Peyer's patch (tissue), 4 donors: ENCODE data around the gene IZUMO4. TPM values are rescaled to one million over a fixed set of nuclear protein-coding genes. Genes with fewer than 3 reads are reported as not detected.

Source experiments
- DNase-seq, 3 donors: peaks; one replicate each; pipeline ENCODE4 v3.0.0-alpha.2; 2017 to 2019
- H3K27ac ChIP-seq, 4 donors: fragments of 200-600 bp; sonication (generic); one replicate each; pipeline ENCODE4 v1.5.1; 2016 to 2019
- H3K27me3 ChIP-seq, 2 donors: fragments of 200-600 bp; sonication (generic); one replicate each; pipeline ENCODE4 v1.5.1; 2019
- H3K36me3 ChIP-seq, 3 donors: fragments of 200-600 bp; sonication (generic); one replicate each; pipeline ENCODE4 v1.5.1; 2016 to 2019
- H3K4me1 ChIP-seq, 4 donors: fragments of 200-600 bp; sonication (generic); one replicate each; pipeline ENCODE4 v1.5.1; 2016 to 2019
- H3K4me3 ChIP-seq, 4 donors: fragments of 200-600 bp; sonication (generic); 1 replicate in 3 of 4; 2 replicates in 1 of 4; pipeline ENCODE4 v1.5.1; 2016 to 2019; ENCODE audit warnings: mild to moderate bottlenecking in 1 of 4
- H3K9me3 ChIP-seq, 4 donors: fragments of 200-600 bp; sonication (generic); one replicate each; pipeline ENCODE4 v1.5.1; 2016 to 2019; ENCODE audit warnings: mild to moderate bottlenecking in 1 of 4
- POLR2A ChIP-seq, 2 donors: fragments of 450-650 bp; IDR thresholded peaks; one replicate each; pipeline ENCODE4 v1.5.1; 2017; ENCODE audit warnings: antibody characterized with exemption in 2 of 2, mild to moderate bottlenecking in 2 of 2, moderate library complexity in 2 of 2
- total RNA-seq, 4 donors: library from RNA; depleted of rRNA; stranded (reverse); fragments of >200 nt; gene quantifications; one replicate each; pipeline ENCODE4 v1.1.0, GENCODE V29; 2016
- TF ChIP-seq, protein P1 (sequence below), 6 experiments: fragments of 450-650 bp in 4 of 6; fragments of 200-600 bp in 2 of 6; sonication (generic) in 1 of 6; IDR thresholded peaks; one replicate each; pipeline ENCODE4 v1.5.1; 2017 to 2019; ENCODE audit warnings: antibody characterized with exemption in 6 of 6, mild to moderate bottlenecking in 3 of 6, moderate library complexity in 1 of 6

IZUMO4 gene
- total RNA-seq, 4 donors from 2014 or later = 1.3 to 9.9 (median 3.8) TPM

DNA sequence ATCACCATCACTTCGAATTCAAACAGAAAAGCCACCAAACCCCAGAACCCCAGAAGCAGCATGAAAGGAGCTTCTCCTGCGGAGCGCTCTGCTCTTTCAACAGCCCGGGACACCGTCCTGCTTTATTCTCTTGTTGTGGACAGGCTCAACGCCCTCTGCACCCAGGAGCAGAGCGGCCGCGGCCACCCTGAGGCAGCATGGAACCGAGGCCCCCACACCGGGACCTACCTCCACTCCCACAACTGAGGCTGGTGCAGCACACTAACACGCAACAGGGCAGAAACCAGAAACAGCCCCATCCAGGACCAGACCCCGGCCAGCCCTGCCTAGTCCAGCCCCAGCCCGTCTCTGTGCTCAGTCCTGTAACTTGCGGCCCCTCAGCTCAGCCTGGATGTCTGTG lies 47.5 kb downstream of the IZUMO4 start:
- H3K27me3 ChIP-seq = no peaks in the 10 kb centered on the region
- TF ChIP-seq, protein P1, sequence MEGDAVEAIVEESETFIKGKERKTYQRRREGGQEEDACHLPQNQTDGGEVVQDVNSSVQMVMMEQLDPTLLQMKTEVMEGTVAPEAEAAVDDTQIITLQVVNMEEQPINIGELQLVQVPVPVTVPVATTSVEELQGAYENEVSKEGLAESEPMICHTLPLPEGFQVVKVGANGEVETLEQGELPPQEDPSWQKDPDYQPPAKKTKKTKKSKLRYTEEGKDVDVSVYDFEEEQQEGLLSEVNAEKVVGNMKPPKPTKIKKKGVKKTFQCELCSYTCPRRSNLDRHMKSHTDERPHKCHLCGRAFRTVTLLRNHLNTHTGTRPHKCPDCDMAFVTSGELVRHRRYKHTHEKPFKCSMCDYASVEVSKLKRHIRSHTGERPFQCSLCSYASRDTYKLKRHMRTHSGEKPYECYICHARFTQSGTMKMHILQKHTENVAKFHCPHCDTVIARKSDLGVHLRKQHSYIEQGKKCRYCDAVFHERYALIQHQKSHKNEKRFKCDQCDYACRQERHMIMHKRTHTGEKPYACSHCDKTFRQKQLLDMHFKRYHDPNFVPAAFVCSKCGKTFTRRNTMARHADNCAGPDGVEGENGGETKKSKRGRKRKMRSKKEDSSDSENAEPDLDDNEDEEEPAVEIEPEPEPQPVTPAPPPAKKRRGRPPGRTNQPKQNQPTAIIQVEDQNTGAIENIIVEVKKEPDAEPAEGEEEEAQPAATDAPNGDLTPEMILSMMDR (IDR thresholded peaks at IDR 0.05) = no peak
- TF ChIP-seq POLR2A (IDR thresholded peaks at IDR 0.05) = no peak
- H3K9me3 ChIP-seq = no peaks in the 10 kb centered on the region
- peaks cover 0 to 13% (median 0%) of the 10 kb centered on the region in 3 donors for H3K36me3 ChIP-seq
- H3K27ac ChIP-seq = no peak overlapping the region
- H3K4me3 ChIP-seq = no peak overlapping the region
- peak in 1 of 3 donors; percentile 45 for DNase-seq
- H3K4me1 ChIP-seq = peaks cover 0 to 14% (median 0%) of the 10 kb centered on the region in 4 donors

DNA sequence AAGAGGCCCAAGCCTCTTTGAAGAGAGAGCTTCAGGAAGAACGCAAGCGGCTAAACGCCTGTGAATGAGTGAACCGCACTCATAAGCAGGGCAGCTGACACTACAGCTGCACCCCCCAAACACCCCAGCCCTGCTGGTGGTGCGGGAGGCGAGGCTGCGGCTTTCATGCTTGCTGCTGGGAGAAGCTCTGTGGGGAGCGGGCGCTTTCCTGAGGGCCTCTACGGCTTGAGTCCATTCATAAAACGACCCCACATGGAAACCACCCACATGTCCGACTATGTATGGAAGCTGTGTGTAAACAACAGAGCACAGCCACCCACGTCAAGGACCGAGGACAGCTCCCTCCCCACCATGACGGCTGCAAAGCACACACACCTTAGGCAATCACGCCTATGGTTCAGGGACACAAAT lies 49.1 kb downstream of the IZUMO4 start:
- H3K27ac ChIP-seq = no peak overlapping the region
- no peaks in the 10 kb centered on the region for H3K27me3 ChIP-seq
- peaks cover 4 to 27% (median 10%) of the 10 kb centered on the region in 4 donors for H3K4me1 ChIP-seq
- no peaks in the 10 kb centered on the region for H3K9me3 ChIP-seq
- H3K36me3 ChIP-seq = no peaks in the 10 kb centered on the region
- H3K4me3 ChIP-seq = peak overlapping the region in 1 of 4 donors; percentile 6
- TF ChIP-seq, protein P1 (IDR thresholded peaks at IDR 0.05) = no peak
- TF ChIP-seq POLR2A (IDR thresholded peaks at IDR 0.05) = no peak
- DNase-seq = no peak

DNA sequence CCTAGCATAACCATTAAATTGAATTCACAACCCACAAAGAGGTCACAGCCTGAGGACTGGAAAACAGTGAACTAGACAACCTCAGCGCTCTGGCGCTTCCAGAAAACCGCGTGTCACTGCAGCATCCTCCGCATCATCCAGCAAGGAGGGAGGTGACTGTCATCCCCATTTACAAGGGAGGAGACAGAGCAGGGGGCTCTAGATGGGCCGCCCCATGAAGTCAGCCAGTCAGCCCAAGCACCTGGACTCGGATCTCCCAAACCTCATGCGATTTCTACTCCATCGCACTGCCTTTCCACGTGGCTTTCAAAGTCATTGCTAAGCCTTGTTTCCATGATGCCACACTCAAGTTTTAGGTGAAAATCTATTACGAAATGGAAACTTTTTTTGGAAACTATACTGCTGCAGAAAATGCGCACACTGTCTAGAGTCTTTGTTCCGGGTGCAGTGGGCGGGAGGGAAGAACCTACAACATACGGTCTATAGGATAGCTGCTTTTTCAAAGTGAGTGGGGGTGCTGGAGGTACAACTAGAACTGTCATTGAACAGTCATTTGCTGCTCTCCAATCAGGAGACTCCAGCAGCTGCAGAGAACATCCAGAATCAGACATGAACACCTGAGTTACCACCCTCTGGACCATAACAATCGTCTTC lies 51.9 kb downstream of the IZUMO4 start:
- H3K4me1 ChIP-seq = peaks cover 4 to 32% (median 10%) of the 10 kb centered on the region in 4 donors
- TF ChIP-seq, protein P1 (IDR thresholded peaks at IDR 0.05) = no peak
- TF ChIP-seq POLR2A (IDR thresholded peaks at IDR 0.05) = no peak
- H3K36me3 ChIP-seq = no peaks in the 10 kb centered on the region
- no peak overlapping the region for H3K4me3 ChIP-seq
- H3K27me3 ChIP-seq = no peaks in the 10 kb centered on the region
- no peak overlapping the region for H3K27ac ChIP-seq
- DNase-seq = no peak
- H3K9me3 ChIP-seq = no peaks in the 10 kb centered on the region

Other genes with a start within 250 kb of the IZUMO4 start
- 100 to 1,000 TPM in 1 of 4 donors, 10 to 100 TPM in 3; 47.0 to 101 (median 57.2) TPM for gene REXO1, start 248.4 kb upstream of the IZUMO4 start, total RNA-seq
- gene KLF16, start 233.3 kb upstream of the IZUMO4 start, total RNA-seq = 10 to 100 TPM; 10.3 to 18.2 (median 14.8) TPM
- gene ABHD17A, start 211.4 kb upstream of the IZUMO4 start, total RNA-seq = 10 to 100 TPM; 52.0 to 95.9 (median 68.4) TPM
- 10 to 100 TPM; 18.2 to 33.3 (median 23.8) TPM for gene ADAT3, start 191.5 kb upstream of the IZUMO4 start, total RNA-seq
- gene SCAMP4, start 191.5 kb upstream of the IZUMO4 start, total RNA-seq = 10 to 100 TPM; 45.4 to 62.6 (median 57.0) TPM
- gene CSNK1G2, start 155.7 kb upstream of the IZUMO4 start, total RNA-seq = 100 to 1,000 TPM in 2 of 4 donors, 10 to 100 TPM in 2; 54.5 to 250 (median 103) TPM
- 100 to 1,000 TPM in 1 of 4 donors, 10 to 100 TPM in 3; 57.8 to 114 (median 76.0) TPM for gene BTBD2, start 81.2 kb upstream of the IZUMO4 start, total RNA-seq
- gene MKNK2, start 45.7 kb upstream of the IZUMO4 start, total RNA-seq = 100 to 1,000 TPM; 119 to 253 (median 192) TPM
- 10 to 100 TPM; 32.6 to 55.3 (median 35.1) TPM for gene MOB3A, start 589 bp upstream of the IZUMO4 start, total RNA-seq
- 100 to 1,000 TPM; 104 to 136 (median 122) TPM for gene AP3D1, start 54.7 kb downstream of the IZUMO4 start, total RNA-seq
- 100 to 1,000 TPM in 1 of 4 donors, 10 to 100 TPM in 3; 67.8 to 167 (median 74.0) TPM for gene DOT1L, start 67.0 kb downstream of the IZUMO4 start, total RNA-seq
- 100 to 1,000 TPM; 156 to 298 (median 227) TPM for gene PLEKHJ1, start 139.4 kb downstream of the IZUMO4 start, total RNA-seq
- 100 to 1,000 TPM in 1 of 4 donors, 10 to 100 TPM in 3; 38.7 to 133 (median 72.3) TPM for gene SF3A2, start 139.9 kb downstream of the IZUMO4 start, total RNA-seq
- 1 to 10 TPM in 2 of 4 donors, under 1 TPM in 1, not detected in 1; 0.95 to 4.7 (median 1.6) TPM for gene AMH, start 152.4 kb downstream of the IZUMO4 start, total RNA-seq
- gene JSRP1, start 159.5 kb downstream of the IZUMO4 start, total RNA-seq = not detected
- gene PEAK3, start 185.3 kb downstream of the IZUMO4 start, total RNA-seq = 1 to 10 TPM; 1.2 to 5.8 (median 2.6) TPM
- 1 to 10 TPM in 1 of 4 donors, under 1 TPM in 1, not detected in 2; 0.54 to 5.0 TPM for gene LINGO3, start 211.2 kb downstream of the IZUMO4 start, total RNA-seq
- gene LSM7, start 231.7 kb downstream of the IZUMO4 start, total RNA-seq = 100 to 1,000 TPM in 2 of 4 donors, 10 to 100 TPM in 2; 59.8 to 152 (median 109) TPM
- 100 to 1,000 TPM; 196 to 448 (median 270) TPM for gene SPPL2B, start 231.8 kb downstream of the IZUMO4 start, total RNA-seq